Stimulated activated CD8-positive, alpha-beta memory T cell treated with anti-CD3 and anti-CD28 coated beads, Interleukin-15, amount 100 ng/mL, for 4 hours (primary cell): ENCODE measurements around the gene ECT2L.

Experiments used
- DNase-seq, 2 donors: peaks; one replicate each; pipeline ENCODE4 v3.0.0-alpha.2; 2020; ENCODE audit warnings: low read depth in 2 of 2

ECT2L gene

DNA sequence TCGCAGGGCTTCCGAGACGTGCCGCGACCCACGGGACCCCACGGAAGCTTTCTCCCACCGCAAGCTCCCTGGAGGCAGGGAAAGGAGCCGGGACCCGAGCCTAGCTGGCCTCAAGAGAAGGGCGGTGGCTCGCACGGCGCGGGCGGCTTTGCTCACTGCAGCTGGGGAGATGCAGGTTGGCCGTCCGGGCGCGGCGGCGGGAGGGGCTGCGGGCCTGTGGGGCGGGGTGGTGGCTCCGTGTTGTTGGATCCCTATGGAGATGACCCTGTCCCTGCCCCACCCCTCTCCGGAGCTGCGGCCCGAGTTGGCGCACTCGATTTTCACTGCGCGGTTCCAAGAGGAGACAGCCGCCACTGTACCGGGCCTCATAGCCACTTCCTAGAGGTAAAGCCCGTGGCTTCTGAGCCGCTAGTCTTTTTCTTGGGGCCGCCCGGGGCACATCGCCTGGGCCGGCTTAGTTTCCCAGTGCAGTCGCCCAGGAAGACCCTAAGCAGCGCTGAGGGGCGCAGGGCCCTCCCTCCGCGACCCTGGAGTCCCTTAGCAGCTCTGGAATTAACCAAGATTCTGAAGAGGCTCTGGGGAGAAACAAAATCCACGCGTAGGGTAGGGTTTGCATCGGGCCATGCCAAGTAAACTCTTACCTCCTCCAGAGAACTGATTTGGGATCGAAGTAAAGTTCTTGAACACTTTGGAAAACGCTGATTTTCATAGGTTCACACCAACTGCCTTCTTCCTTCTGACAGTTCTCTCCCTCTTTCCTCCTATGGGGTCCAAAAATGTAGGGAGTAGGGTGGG, at the start of gene ECT2L:
Gene ECT2L, plus strand, starts transcription at position 279 of the 795 bp plus-strand sequence. CDS start 17,188 bp downstream, outside the sequence.
- DNase-seq, result no peak

DNA sequence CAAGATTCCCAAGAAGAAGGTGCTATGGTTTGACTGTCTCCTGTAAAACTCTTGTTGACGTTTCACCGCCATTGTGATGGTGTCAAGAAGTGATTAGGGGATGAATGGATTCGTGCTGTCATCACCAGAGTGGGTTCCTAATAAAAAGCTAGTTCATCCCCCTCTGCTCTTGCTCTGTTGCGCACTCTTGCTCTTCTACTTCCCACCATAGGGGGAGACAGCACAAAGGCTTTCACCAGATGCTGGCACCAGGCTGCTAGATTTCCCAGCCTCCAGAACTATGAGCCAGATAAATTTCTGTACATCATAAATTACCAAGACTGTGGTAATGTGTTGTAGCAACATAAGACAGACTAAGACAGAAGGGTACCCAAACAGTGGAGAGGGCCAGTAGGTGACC, 43.9 kb upstream of the ECT2L start:
- DNase-seq, result no peak

- no peak for DNase-seq
These were observed 38.8 kb upstream of the ECT2L start for GRCh38 chr6:138757136-138757535.

DNA sequence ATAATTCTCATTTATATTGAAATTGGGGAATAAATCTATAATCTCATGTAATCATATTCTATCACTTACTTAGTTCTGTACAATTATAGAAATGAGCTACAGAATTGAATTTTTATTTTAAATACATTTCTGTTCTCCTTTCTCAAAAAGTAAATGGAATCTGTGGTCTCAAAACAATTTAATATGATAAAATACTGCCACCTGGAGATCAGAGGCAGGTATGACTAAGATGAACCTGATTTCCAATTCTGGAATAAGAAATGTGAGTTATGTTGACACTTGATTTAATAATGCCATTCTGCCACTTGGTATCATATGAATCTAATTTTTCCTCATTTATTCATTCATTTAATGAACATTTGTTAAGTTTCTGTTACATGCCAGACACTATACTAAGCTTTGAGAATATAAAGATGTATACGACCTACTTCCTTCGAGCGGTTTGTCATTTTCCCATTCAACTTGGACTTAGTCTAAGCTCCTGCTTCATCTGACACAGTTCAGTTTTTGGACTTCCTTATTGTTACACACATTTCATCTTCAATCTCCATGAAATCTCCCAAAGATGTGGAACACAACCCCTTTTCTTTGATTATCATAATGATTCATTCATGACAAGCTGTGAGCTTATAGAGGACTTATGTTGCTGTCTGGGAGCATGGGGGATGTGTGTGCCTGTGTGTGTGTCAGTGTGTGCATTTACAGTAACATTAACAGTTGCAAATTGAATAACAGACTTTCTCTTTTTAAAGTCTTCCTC, 29.8 kb upstream of the ECT2L start:
- no peak for DNase-seq

DNA sequence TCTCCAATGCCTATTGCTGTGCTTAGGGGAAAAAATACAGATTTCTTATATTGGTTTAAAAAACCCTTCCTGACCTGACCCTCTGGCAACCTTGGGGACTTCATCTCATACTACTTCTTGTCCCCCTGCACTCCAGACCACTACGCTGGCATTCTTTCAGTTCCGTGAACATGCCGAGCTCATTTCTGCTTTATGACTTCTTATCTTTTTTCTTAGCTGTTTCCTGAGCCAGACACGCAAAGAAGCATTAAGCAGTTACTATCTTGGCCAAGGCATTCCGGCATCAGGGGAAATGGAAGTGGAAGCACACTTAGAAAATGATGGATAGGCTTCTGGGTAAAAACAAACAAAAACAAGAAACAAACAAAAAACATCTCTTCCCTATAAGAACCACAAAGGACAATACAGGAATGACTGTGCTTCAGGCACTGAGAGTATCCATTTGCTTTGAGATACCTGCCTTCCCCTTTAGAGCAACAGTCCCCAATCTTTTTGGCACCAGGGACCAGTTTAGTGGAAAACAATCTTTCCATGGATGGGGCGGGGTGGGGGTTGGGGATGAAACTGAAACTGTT, 26.7 kb upstream of the ECT2L start:
- DNase-seq, result no peak

DNA sequence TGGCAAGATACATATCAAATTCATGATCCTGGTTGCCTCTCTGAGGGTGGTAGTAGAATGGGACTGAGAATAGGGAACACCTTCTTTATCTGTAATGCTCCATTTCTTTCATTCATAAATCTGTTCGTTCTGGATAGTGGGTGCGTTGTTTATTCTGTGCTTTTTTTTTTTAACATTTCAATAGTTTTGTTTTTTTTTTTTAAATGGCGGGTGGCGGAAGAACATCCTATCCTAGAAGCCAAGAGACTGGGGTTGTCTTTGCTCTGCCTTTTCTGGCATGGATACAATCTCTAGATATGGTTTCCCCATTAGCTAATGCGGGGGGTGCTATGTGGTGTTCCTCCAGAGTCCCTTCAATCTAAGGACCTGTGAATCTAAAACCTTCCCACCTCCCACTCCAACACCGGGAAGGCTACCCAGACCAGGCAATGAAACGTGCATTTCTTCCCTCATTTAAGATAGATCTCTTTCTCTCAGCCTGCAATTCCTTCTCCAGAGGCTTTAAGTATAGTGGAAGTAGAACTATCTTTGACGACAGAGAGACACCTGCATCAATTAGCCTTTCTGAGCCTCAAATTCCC, 23.2 kb upstream of the ECT2L start:
- DNase-seq, result no peak

- DNase-seq, result peak; percentile 80 to 86
These were observed 22.5 kb upstream of the ECT2L start, which contains the start of gene CCDC28A for GRCh38 chr6:138773177-138774091. Gene CCDC28A, plus strand, starts transcription at chr6:138773769. Its CDS starts 2,352 bp downstream, at chr6:138776121.

DNA sequence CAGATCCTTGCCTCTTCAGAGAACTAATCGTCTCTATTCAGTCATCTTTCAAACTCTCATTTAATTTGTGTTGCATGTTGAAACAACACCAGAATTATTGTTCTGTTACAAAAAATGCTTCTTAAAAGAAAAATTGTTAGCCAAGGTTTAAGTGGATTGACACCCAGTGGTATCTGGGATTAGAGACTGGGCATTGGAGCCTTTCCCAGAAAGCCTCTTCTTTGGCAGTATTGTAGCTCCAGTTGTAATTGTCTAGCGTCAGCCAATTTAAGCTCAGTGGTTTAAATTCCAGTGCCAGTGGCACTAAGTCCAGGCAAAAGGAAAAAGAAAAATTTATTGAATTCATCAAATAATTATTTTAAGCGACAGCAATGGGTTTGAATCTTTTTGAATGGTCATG, 21.5 kb upstream of the ECT2L start:
- DNase-seq, result no peak

GRCh38 chr6:138776659-138777058, 19.2 kb upstream of the ECT2L start:
- no peak for DNase-seq

GRCh38 chr6:138778331-138778730, 17.6 kb upstream of the ECT2L start:
- no peak for DNase-seq

GRCh38 chr6:138782243-138782642, 13.6 kb upstream of the ECT2L start:
- DNase-seq, result no peak

DNA sequence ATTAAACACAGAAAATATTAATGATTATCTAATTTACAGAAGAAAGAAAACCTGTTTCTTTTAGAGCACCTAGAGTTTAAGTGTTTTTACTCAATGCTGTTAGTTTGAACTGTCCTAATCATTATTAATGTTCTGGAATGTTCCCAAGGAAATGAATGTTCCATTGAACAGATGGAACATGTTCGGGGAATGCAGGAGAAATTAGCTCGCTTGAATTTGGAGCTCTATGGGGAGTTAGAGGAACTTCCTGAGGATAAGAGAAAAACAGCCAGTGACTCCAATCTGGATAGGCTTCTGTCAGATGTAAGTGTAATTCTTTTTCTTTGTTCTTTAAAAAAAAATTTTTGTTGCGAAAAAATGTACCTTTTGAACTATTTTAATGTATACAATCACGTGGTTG, 10.8 kb upstream of the ECT2L start:
- DNase-seq, result no peak

DNA sequence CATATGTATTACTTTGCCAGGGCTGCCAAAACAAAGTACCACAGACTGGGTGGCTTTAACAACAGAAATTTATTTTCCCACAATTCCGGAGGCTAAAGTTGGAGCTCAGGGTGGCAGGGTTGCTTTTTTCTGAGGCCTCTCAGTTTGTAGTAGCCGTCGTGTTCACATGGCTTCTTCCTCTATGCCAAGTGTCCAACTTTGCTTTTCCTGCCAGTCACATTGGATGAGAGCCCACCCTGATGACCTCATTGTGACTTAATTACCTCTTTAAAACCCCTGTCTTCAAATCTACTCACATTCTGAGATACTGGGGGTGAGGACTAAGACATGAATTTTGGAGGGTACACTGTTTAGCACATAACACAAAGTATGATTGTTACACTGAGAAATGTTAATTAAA, 9.9 kb upstream of the ECT2L start:
- DNase-seq, result no peak

- no peak for DNase-seq
These were observed 8.7 kb upstream of the ECT2L start for GRCh38 chr6:138787138-138787537.

- DNase-seq, result no peak
These were observed 884 bp downstream of the ECT2L start for GRCh38 chr6:138796771-138797170.

GRCh38 chr6:138797806-138798446, 2.0 kb downstream of the ECT2L start:
- no peak for DNase-seq

GRCh38 chr6:138800377-138801150, 4.7 kb downstream of the ECT2L start:
- DNase-seq, result no peak

GRCh38 chr6:138803331-138803730, 7.4 kb downstream of the ECT2L start:
- DNase-seq, result no peak

- DNase-seq, result no peak
These were observed 8.0 kb downstream of the ECT2L start for GRCh38 chr6:138803861-138804260.
